Measurements from ENCODE around the gene GIGYF2.

GIGYF2 gene

DNA sequence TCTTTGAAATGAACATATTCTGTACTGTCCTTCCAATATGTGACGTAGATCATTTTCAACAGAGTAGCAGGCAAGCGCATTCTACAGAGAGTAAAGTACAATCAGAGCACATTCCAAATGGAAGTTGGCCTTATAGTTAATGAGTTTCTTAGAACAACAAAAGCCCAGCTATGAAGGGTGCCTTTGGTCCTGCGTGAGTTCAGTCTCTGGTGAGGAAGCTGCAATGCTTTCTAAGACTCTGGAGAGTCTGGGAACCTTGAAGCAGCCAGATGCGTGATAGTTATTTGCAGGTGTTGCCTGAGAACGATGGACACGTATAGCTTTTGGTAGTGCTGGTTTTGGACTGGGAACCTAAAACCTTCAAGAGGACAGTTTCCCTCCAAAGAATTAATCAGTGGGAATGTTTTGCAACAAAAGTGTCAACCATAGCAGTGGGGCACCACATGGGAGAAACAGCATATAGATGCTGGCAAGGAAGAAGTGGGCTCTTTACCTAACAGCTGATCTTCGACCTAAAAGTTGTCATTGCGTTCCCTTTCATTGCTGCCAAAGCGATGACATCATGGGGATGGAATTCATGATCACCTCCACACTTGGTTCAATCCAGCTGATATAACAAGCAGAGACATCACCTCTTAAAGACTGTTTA is 163.6 kb downstream of the GIGYF2 start:
- no peaks in the 10 kb centered on the region for H3K36me3 ChIP-seq (replicated peaks; ENCODE audit: low read depth, low read length)
- H3K4me3 ChIP-seq (ENCODE audit: low read length): no peak overlapping the region

DNA sequence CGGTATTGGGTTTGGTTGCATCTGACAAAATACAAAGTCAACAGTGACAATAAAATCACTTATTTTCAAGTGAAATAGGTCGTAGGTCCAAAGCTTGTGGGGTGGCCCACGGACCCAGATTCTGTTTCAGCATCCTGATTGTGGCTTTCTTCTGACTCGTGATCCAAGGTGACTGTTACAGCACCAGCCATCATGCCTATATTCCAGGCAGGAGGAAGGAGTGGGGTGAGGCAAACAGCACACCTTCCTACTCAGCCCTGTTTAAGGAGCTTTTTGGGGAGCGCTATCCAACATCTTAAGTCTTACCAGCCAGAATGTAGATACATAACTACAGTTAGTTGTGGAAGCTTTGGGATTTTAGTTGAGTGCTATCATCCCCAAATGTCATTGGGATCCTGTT is 164.2 kb downstream of the GIGYF2 start:
- Histone ChIP-seq H4K20me1 (ENCODE audit: insufficient read depth, low read length) (no peaks in the 10 kb centered on the region), H3K27ac (ENCODE audit: low read length) (no peak overlapping the region), H3K4me3 (ENCODE audit: low read length) (no peak overlapping the region), H3K4me2 (ENCODE audit: low read length) (no peak overlapping the region), H3K4me1 (ENCODE audit: low read length) (no peaks in the 10 kb centered on the region), H3K9ac (ENCODE audit: low read length) (no peak overlapping the region), H3K9me3 (ENCODE audit: insufficient read depth, low read length) (no peaks in the 10 kb centered on the region), H3K79me2 (ENCODE audit: low read length) (no peaks in the 10 kb centered on the region), H2AFZ (ENCODE audit: low read depth, low read length) (no peak overlapping the region), H3K36me3 (replicated peaks; ENCODE audit: low read depth, low read length) (no peaks in the 10 kb centered on the region), H3K27me3 (ENCODE audit: low read depth, low read length) (no peaks in the 10 kb centered on the region)
- TF ChIP-seq, protein P1, sequence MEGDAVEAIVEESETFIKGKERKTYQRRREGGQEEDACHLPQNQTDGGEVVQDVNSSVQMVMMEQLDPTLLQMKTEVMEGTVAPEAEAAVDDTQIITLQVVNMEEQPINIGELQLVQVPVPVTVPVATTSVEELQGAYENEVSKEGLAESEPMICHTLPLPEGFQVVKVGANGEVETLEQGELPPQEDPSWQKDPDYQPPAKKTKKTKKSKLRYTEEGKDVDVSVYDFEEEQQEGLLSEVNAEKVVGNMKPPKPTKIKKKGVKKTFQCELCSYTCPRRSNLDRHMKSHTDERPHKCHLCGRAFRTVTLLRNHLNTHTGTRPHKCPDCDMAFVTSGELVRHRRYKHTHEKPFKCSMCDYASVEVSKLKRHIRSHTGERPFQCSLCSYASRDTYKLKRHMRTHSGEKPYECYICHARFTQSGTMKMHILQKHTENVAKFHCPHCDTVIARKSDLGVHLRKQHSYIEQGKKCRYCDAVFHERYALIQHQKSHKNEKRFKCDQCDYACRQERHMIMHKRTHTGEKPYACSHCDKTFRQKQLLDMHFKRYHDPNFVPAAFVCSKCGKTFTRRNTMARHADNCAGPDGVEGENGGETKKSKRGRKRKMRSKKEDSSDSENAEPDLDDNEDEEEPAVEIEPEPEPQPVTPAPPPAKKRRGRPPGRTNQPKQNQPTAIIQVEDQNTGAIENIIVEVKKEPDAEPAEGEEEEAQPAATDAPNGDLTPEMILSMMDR (IDR thresholded peaks at IDR 0.05; ENCODE audit: low read depth, low read length): no peak
- no peak for TF ChIP-seq EZH2phosphoT487 (IDR thresholded peaks at IDR 0.05; ENCODE audit: low read depth)

More for the DNA sequence above, 163.6 kb downstream of the GIGYF2 start:
- Histone ChIP-seq H3K27me3 (ENCODE audit: low read depth, low read length) (no peaks in the 10 kb centered on the region), H3K9ac (ENCODE audit: low read length) (no peak overlapping the region), H3K27ac (ENCODE audit: low read length) (no peak overlapping the region), H4K20me1 (ENCODE audit: insufficient read depth, low read length) (no peaks in the 10 kb centered on the region), H3K79me2 (ENCODE audit: low read length) (no peaks in the 10 kb centered on the region), H2AFZ (ENCODE audit: low read depth, low read length) (no peak overlapping the region), H3K4me2 (ENCODE audit: low read length) (no peak overlapping the region), H3K4me1 (ENCODE audit: low read length) (no peaks in the 10 kb centered on the region), H3K9me3 (ENCODE audit: insufficient read depth, low read length) (no peaks in the 10 kb centered on the region)
- TF ChIP-seq EZH2phosphoT487 (IDR thresholded peaks at IDR 0.05; ENCODE audit: low read depth): no peak
- TF ChIP-seq, protein P1 (IDR thresholded peaks at IDR 0.05; ENCODE audit: low read depth, low read length): no peak

DNA sequence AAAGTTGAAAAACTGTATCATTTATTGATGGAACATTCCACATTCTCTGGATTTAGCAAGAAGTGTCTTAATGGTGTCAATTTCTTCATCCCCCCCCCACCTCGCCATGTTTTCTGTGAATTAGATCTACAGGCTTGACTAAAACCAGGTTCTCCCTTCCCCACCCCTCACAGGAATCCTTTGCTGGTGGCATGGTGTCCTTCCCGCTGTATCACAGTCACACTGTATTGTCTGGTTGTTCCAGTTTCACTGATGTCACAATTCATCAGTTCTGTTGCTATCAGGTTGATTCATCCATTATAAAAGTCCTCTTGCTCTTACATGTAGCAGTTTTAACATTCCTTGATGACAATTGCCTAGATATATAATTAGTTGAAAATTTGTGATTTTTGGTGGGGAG is 166.9 kb downstream of the GIGYF2 start:
- Histone ChIP-seq H3K4me1 (ENCODE audit: low read length) (no peaks in the 10 kb centered on the region), H3K9ac (ENCODE audit: low read length) (no peak overlapping the region), H4K20me1 (ENCODE audit: insufficient read depth, low read length) (no peaks in the 10 kb centered on the region), H3K4me3 (ENCODE audit: low read length) (no peak overlapping the region), H3K27me3 (ENCODE audit: low read depth, low read length) (no peaks in the 10 kb centered on the region), H3K4me2 (ENCODE audit: low read length) (no peak overlapping the region), H3K27ac (ENCODE audit: low read length) (no peak overlapping the region), H3K9me3 (ENCODE audit: insufficient read depth, low read length) (no peaks in the 10 kb centered on the region), H3K79me2 (ENCODE audit: low read length) (no peaks in the 10 kb centered on the region), H3K36me3 (replicated peaks; ENCODE audit: low read depth, low read length) (no peaks in the 10 kb centered on the region), H2AFZ (ENCODE audit: low read depth, low read length) (no peak overlapping the region)
- TF ChIP-seq, protein P1 (IDR thresholded peaks at IDR 0.05; ENCODE audit: low read depth, low read length): no peak

DNA sequence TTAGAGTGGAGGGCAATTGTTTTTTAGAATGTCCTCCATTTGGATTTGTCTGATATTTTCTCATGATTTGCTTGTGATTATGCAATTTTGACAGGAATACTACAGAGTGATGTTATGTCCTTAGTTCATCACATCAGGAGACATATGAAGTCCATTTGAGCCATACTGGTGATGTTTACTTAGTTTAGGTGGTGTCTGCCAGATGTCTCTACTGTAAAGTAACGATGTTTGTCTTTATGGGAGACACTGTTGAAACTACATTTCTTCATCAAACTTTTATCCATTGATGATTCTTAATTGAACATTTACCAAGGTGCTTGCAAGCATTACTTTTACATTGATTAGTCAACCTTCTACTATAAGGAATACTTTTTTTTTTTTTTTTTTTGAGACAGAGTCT is 168.0 kb downstream of the GIGYF2 start:
- no peak for TF ChIP-seq EZH2phosphoT487 (IDR thresholded peaks at IDR 0.05; ENCODE audit: low read depth)
- TF ChIP-seq, protein P1 (IDR thresholded peaks at IDR 0.05; ENCODE audit: low read depth, low read length): no peak
- Histone ChIP-seq H3K9me3 (ENCODE audit: insufficient read depth, low read length) (no peaks in the 10 kb centered on the region), H3K4me2 (ENCODE audit: low read length) (no peak overlapping the region), H3K4me1 (ENCODE audit: low read length) (no peaks in the 10 kb centered on the region), H4K20me1 (ENCODE audit: insufficient read depth, low read length) (no peaks in the 10 kb centered on the region), H3K27me3 (ENCODE audit: low read depth, low read length) (no peaks in the 10 kb centered on the region), H3K36me3 (replicated peaks; ENCODE audit: low read depth, low read length) (no peaks in the 10 kb centered on the region), H3K27ac (ENCODE audit: low read length) (no peak overlapping the region), H2AFZ (ENCODE audit: low read depth, low read length) (no peak overlapping the region), H3K9ac (ENCODE audit: low read length) (no peak overlapping the region), H3K4me3 (ENCODE audit: low read length) (no peak overlapping the region), H3K79me2 (ENCODE audit: low read length) (no peaks in the 10 kb centered on the region)

Data from OCI-LY3 (cell line).